NCI-H82 treated with DMSO at 0.1 percent for 48 hours (cell line): ENCODE data around the gene ADCY3.
A peak's percentile ranks its signal among the peaks of the same experiment; 100 is the strongest.
"Not testable (repeated sequence)": the region's sequence is repeated elsewhere in the genome, so short reads cannot be mapped to it uniquely, and the experiment has no call there.

Experiments
- DNase-seq: peaks from one replicate; lab custom pipeline; 2025; ENCODE audit not compliant: unreplicated experiment; lab: John Stamatoyannopoulos, UW

ADCY3 gene

DNA sequence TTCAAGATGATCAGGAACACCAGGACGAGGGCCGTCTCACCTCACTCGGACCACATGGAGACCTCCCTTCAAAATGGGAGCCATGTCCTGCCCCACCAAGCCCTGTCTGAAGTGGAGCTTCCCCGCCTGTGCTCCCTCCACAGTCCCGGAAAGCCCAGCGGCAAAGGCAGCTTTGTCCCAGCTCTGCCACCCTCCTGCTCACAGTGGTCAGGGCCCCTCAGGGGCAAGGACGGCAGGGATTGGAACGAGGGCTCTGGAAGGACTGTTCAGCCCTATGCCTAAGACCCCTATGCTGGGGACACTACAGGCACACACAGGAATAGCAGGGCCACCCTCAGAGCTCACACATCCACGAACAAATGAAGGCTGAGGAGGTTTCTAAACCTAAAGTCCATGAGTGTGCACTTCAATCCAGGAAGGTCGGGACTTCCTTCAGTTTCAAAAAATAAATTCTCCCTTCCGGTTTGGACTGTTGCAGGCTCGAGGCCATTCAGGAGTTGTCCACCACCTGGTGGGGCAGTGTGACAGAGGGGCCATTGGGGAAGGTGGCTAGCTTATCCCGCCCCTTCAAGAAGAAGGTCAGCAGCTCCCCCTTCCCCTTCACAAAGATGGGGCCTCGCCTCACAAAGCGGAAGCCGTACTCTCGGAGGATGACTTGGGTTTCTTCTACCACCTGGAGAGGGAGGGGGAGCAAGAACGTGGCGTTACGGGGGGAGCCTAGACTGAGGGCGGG lies 100.4 kb downstream of the ADCY3 start:
- DNase-seq = no peak

DNA sequence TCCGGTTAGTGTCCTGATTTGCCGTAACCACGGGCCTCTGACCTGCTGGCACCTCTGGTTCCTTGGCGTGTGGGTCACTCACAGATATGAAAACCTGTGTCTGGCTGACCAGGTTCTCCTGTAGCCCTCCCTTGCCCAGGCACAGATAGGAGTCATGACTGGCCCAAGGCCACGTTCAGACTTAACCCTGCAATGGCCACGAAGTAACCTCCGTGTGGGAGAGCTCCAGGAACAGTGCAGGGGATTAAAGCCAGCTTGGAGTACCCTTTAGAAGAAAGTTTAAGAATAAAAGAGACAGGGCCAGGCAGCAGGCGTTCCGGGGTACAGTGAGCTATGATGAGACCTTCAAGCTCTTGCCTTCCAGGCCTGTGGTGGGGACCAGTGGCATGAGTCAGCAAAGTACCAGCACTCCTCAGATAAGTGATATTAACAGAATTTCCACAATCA lies 101.3 kb downstream of the ADCY3 start:
- no peak for DNase-seq

DNA sequence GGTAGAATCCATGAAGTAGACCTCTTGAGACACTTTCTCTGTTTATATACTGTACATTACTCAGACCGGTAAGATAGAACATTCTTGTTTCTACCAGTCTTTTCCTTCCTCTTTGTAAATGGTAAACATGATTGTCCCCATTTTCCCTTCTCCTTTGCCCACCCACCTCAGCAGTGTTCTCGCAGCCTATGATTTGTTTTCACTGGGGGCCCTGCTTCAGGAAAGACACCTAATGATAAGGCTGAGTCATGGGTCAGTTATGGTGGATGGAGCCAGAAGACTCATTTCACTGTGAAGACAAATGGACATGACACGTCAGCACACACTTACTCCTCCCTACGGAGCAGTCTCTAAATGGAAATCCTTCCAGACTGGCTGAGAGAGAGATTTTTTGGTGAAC lies 103.2 kb downstream of the ADCY3 start:
- no peak for DNase-seq

DNA sequence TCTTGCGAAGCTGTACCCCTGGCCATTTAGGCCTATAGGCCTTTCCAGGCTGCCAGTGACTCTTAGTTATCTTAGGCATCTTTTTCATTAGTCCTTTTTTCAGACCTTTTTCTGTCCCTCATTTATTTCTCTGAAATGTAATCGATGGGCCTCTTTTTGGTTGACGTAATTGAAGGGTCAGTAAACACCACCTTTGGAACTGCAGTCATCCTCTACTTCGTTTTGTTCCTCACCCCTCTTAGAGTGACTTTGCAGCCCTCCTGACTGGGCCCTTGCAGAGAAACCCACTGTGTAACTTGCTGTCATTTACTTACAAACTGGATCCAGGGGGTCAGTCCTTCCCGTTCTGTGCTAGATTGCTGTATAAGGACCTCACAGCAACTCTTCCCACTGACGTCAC lies 103.6 kb downstream of the ADCY3 start:
- DNase-seq = no peak

DNA sequence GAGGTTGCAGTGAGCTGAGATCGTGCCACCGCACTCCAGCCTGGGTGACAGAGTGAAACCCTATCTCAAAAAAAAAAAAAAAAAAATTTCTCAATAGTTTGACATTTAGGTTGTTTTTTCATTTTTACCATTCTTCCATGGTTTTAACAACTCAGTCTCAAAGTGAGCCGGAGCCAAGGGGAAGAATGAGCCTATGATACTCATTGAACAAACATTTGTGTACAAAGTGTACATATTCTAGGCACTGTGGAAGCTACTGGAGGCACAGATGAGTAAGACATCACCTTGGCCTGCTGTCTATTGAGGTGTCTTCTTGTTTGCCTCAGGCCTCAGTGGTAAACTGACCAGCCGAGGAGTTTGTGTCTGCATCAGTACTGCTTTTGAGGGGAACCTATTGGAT lies 104.9 kb downstream of the ADCY3 start:
- no peak for DNase-seq

DNA sequence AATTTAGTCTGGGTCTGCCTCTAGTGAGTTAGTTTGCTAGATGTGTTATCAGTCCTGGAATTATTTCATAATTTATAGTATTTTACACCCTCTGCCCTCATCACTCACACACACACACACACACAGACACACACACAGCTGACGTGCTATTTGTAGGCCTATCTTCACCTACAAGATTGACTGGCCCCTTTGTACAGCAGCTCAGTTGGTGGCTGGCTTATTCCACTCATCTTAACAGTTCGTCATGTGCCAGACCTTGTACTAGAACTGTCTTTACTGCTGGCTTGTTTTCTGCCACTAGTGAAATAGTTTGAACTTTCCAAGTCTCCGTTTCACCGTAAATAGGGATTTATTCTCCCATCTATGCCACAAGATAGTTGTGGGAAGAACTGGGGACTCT lies 105.5 kb downstream of the ADCY3 start:
- no peak for DNase-seq

DNA sequence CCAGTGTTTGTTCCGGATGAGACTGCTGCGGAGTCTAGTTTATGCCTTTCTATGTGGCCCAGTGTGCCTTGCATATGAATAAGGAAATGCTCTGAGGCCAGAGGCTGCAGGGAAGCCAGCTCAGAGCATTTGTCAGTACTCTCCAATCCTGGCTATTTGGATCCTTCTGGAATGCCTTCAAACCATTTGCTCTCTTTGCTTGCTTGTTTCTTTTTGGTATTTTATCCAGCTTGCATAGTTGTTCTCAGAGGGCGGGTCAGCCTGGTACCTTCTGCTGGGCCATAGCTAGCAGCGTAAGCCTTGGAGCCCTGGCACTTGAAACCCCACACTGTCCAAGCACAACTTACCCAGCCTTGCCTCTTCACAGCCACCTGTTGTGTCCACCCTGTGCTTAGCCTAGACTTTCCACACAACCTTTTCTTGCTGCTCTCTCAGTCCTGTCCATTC lies 106.3 kb downstream of the ADCY3 start:
- DNase-seq = no peak

DNA sequence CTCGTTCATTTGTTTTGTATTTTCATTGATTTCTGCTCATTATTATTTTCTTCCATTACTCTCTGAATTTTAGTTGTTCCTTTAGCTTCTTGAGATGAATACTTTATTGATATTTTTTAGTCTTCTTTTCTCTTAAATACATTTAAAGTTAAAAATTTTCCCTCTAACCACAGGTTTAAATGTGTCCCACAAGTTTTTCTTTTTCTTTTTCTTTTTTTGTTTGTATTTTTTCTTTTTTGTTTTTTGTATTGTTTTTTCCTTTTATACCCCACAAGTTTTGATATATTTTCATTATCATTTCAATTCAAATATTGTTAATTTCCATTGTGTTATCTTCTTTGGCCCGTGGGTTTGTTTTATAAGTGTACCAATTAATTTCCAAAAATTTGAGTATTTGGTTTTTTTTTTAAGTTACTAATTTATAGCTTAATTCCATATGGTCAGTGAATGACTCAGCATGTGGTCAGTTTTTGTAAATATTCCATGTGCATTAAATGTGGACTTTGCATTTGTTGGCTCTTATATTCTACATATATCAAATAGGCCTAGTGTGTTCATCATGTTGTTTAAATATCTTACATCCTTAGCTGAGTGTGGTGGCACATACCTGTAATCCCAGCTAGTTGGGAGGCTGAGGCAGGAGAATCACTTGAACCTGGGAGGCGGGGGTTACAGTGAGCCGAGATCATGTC lies 110.6 kb downstream of the ADCY3 start:
- DNase-seq = no peak

DNA sequence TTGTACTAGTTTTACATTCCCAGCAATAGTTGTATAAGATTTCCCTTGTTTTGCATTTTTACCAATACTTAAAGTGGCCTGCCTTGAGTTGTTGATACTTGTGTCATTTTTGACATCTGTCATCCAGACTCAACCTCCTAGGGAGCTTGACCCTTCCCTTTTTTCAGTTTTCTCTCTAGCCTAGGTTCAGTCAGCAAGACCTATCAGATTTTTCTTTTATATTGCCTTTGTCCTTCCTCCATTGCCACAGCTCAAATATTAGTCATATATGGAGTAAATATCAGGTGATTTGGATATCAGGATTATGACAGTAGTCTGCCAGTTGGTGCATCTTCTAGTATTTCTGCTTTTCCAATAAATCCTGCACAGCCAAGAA lies 113.4 kb downstream of the ADCY3 start:
- DNase-seq = no peak

DNA sequence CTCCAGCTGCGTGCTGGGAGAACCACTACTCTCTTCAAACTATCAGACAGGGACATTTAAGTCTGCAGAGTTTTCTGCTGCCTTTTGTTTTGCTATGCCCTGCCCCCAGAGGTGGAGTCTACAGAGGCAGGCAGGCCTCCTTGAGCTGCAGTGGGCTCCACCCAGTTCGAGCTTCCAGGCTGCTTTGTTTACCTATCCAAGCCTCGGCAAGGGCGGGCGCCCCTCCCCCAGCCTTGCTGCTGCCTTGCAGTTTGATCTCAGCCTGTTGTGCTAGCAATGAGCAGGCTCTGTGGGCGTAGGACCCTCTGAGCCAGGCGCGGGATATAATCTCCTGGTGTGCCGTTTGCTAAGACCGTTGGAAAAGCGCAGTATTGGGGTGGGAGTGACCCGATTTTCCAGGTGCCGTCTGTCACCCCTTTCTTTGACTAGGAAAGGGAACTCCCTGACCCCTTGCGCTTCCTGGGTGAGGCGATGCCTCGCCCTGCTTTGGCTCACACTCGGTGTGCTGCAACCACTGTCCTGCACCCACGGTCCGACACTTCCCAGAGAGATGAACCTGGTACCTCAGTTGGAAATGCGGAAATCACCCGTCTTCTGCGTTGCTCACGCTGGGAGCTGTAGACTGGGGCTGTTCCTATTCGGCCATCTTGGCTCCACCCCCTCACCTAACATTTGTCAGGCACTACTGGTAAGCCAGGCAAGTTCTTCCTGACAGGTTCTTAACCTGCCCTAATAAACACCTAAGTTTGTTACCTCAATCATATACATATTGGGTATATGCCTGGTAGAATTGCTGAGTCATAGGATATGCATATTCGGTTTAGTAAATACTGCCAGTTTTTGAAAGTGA lies 114.0 kb downstream of the ADCY3 start:
- DNase-seq = not testable (repeated sequence)

DNA sequence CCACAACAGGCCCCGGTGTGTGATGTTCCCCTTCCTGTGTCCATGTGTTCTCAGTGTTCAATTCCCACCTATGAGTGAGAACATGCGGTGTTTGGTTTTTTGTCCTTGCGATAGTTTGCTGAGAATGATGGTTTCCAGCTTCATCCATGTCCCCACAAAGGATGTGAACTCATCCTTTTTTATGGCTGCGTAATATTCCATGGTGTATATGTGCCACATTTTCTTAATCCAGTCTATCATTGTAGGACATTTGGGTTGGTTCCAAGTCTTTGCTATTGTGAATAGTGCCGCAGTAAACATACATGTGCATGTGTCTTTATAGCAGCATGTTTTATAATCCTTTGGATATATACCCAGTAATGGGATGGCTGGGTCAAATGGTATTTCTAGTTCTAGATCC lies 119.5 kb downstream of the ADCY3 start:
- DNase-seq = not testable (repeated sequence)

DNA sequence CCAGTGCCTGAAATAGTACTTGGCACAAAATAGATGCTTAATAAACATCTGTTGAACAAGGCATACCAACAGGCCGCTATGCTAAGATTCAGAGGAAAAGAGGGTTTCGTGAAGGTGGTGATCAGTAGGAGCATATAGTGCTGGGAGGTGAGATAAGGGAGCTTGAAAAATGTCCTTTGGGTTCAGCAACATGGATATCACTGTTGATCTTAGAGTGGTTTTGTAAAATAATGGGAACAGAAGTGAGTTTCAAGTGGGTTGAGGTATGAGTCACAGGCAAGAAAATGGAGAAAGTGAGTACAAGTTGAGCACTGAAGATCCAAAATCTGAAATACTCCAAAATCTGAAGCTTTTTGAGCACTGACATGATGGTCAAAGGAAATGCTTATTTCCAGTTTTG lies 122.4 kb downstream of the ADCY3 start:
- no peak for DNase-seq

DNA sequence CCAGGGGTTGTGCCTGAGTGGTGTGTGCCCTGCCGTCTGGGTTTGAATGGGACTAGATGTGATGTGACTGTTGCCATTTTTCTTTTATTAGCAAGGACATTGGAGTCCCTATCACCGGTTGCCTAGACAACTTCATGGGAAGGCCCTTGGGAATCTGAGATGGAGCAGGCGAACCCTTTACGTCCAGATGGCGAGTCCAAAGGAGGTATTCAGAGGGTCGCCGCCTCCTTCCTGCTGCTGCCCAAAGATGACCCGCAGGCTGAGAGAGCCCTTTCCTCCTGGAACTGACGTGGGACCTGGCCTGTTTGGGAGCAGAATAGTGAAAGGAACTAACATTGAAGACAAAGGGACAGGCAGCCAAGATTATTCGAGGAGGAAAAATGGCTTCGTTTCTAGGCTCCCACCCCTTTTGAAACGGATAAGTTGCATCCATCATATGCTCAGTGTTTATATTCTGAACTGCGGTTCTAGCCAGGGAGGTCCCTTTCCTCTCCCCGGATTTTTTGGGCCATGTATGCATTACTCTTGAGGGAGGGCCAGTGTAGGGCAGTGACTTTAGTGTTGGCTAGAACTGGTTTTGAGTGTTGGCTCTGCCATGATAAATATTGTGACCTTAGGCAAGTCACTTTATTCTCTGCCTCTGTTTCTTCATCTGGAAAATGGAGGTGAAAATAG lies 126.1 kb downstream of the ADCY3 start:
- no peak for DNase-seq

DNA sequence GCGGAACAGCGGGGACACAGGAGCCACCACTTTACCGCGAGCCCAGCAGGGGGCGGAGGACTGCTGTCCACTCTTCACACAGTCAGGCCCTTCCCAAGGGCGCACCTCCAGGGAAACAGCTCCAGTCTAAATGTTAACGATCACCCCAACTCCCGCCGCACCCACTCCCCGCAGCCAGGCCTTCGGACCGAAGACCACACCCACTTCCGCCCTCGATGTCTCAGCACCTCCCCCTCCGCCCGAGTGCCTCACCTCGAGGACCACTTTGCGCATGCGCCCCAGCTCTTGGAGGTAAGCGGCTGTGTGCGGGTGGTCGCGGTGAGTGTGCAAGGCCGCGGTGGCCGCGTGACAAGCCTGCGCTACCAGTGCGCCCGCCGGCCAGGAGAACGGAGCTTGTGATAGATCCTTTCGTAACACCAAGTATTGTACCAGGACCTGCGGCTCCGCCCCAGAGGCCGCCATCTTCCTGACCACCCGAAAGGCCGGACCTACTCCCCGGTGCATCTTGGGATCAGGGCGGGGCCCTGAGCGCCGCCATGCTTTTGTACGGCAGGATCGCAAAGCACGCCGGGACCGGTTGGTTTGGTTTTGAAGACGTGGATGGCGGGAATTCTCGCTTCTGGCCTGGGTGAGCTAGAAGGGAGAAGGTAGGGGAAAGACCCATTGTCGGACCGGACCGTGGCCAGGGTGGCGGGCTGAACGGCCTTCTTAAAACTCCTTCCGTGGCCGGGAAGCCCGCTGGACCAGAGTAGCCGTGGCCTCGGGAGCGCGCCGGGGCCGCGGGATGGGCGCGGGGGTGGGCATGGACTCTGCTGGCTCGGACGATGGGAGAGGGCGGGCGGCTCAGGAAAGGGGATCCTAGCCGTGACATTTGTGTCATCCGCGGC lies 126.9 kb downstream of the ADCY3 start, which contains the start of the genes CENPO and PTRHD1:
TSS of gene CENPO (plus strand) at position 552 of the 887 bp plus-strand sequence. CDS start 495 bp downstream, outside the sequence.
TSS of gene PTRHD1 (minus strand) at position 518 of the 887 bp plus-strand sequence. CDS start at position 504, 14 bp downstream.
- DNase-seq = peak; percentile 93

DNA sequence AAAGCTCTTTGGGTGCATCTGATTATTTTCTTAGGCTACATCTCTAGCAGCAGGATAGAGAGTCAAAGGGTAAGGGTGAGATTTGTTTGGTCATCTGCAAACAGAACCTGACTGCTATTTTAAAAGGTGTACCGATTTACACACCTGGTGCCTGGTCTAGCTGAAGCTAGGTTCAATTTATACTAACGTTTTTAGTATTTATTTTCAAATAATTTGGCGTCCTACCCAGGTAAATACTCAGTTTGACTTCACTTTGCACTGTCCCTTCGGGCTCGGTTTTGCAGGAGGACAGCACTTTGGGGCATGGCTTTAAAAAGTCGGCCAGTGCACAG lies 127.5 kb downstream of the ADCY3 start:
- DNase-seq = no peak

DNA sequence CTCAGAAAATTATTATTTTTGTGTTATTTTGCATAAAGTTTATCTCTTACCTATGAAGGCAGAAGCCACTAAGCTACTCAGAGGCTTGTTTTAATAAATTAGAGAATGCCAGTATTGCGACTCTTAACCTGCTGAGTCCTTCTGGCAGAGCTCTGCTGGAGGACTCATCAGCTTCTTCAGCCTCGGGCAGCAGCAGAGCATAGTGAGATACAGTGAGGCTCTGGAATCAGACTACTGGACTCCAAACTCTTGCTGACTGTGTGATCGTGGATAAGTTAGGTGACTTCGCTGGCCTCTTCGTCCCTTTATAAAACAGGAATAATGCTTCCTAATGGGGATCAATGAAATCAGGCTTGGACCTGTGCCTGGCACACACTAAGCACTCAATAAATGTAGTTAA lies 128.6 kb downstream of the ADCY3 start:
- DNase-seq = no peak

DNA sequence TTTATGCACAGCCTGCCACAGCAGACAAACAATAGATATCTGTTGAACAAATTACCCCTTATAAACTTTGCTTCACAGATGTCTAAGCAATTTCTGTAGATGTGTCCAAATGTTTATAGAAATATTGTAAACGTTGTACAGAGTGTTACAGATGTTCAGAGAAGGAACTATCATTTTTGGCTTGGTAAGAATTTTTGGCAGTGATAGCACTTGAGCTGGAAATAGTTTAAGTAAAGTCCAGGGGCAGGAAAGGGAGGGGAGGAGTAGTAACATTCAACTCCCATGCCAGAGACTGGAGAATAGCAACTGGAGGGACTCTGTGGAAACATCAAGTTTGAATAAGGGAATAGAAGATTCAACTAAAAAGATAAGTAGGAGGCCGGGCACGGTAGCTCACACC lies 131.2 kb downstream of the ADCY3 start:
- no peak for DNase-seq

DNA sequence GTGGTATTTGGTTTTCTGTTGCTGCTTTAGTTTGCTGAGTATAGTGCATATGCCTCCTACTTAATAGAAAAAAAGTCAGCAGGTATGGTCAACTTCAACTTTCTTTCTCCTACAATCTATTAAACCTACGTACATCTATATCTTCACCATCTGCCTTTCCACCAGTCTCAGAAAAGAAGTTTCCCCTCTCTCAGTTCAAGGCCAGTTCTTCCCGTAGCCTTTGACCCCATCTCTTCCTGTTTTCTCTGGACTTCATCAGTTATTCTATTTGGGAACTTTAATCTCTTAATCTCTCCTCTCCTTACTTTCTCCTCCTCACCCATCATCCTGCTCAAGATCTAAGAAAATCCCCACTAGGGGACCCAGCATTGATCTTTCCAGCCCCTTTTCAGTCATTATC lies 132.5 kb downstream of the ADCY3 start:
- DNase-seq = no peak

DNA sequence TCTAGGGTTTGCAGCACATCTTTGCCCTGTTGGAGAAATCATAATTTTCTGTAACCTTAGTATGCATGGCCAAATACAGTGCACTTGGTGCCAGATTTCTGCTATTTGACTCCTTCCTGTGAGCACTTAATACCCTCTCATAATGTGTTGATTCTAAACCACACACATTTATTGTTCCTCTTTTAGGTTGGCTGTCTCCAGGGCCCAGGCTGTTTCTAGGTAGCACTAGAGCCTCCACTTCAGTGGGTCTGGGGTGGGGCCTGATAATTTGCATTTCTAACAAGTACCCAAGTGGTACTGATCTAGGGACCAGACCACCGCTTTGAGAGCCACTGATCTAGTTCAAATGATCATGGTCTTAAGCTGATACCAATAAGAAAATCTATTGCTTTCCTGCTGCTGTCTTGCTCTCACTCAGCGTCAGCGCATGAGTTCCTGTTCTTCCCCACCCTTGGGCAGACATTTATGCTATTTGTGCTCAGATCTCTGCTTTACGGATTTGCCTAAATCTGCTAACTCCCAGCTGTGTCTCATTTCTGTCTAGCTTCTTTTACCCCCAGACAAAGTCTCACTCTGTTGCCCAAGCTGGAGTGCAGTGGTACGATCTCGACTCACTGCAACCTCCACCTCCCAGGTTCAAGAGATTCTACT lies 134.2 kb downstream of the ADCY3 start:
- no peak for DNase-seq

DNA sequence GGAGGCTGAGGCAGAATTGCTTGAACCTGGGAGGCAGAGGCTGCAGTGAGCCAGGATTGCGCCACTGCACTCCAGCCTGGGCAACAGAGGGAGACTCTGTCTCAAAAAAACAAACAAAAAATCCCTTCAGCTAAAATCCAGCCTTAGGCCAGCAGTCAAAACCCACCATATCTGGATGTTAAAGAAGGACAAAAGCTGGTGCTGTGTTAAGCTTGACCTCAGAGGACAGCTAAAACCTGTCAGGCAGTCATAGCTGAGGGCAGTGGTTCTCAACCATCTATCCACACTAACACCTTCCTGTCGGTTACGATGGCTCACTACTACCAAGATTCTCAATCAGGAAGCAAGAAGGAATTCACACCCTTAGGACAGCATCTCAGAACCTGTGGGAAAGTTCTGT lies 136.4 kb downstream of the ADCY3 start:
- DNase-seq = no peak
